ENCODE measurements around the gene GNAS-AS1. TPM values are rescaled to one million over a fixed set of nuclear protein-coding genes. Genes with fewer than 3 reads are reported as not detected.

GNAS-AS1 gene
- not detected for total RNA-seq
- long read RNA-seq, donor 1 = 0 reads
- long read RNA-seq, donor 2 = 0 reads

GRCh38 chr20:58850693-58851174 lies at the start of gene GNAS-AS1:
TSS of gene GNAS-AS1 (minus strand) at chr20:58850902.
- intact Hi-C loops (cut with DNase I) = loop anchor here in 1 of 2 donors (10.0 kb wide), 1 partner anchor 616 kb away; no protein-coding TSS in a partner anchor

GRCh38 chr20:58900397-58900796 lies 49.7 kb upstream of the GNAS-AS1 start:
- DNase-seq (ENCODE audit: low spot score) = no peak
- intact Hi-C loops (cut with DNase I) = no loop called here

More at GRCh38 chr20:58850693-58851174, at the start of gene GNAS-AS1:
- peak; percentile 86 for DNase-seq (ENCODE audit: low spot score)

- intact Hi-C loops (cut with DNase I) = loop anchor here in 1 of 2 donors (10.0 kb wide), 1 partner anchor 85 kb away; the partner anchor contains the start of gene NELFCD
- DNase-seq (ENCODE audit: low spot score) = no peak
Measured at GRCh38 chr20:58899512-58899911, 48.8 kb upstream of the GNAS-AS1 start.

- DNase-seq (ENCODE audit: low spot score) = no peak
- intact Hi-C loops (cut with DNase I) = loop anchor here in 1 of 2 donors (10.0 kb wide), 1 partner anchor 86 kb away; the partner anchor contains the start of gene NELFCD
Measured at GRCh38 chr20:58898629-58899408, 48.1 kb upstream of the GNAS-AS1 start.

GRCh38 chr20:58897488-58897887 lies 46.8 kb upstream of the GNAS-AS1 start:
- intact Hi-C loops (cut with DNase I) = loop anchor here in 1 of 2 donors (10.0 kb wide), 1 partner anchor 87 kb away; the partner anchor contains the start of gene NELFCD
- DNase-seq (ENCODE audit: low spot score) = no peak

GRCh38 chr20:58896820-58897219 lies 46.1 kb upstream of the GNAS-AS1 start:
- no peak for DNase-seq (ENCODE audit: low spot score)
- intact Hi-C loops (cut with DNase I) = loop anchor here in 1 of 2 donors (10.0 kb wide), 1 partner anchor 88 kb away; the partner anchor contains the start of gene NELFCD

GRCh38 chr20:58895448-58896180 lies 44.9 kb upstream of the GNAS-AS1 start:
- no peak for DNase-seq (ENCODE audit: low spot score)
- intact Hi-C loops (cut with DNase I) = loop anchor here in 1 of 2 donors (10.0 kb wide), 1 partner anchor 89 kb away; the partner anchor contains the start of gene NELFCD

- DNase-seq (ENCODE audit: low spot score) = no peak
- intact Hi-C loops (cut with DNase I) = loop anchor here in 1 of 2 donors (10.0 kb wide), 1 partner anchor 90 kb away; the partner anchor contains the start of gene NELFCD
Measured at GRCh38 chr20:58894652-58895447, 44.1 kb upstream of the GNAS-AS1 start.

GRCh38 chr20:58893355-58894120 lies 42.8 kb upstream of the GNAS-AS1 start:
- intact Hi-C loops (cut with DNase I) = loop anchor here in 1 of 2 donors (10.0 kb wide), 1 partner anchor 91 kb away; the partner anchor contains the start of gene NELFCD
- DNase-seq (ENCODE audit: low spot score) = no peak

GRCh38 chr20:58892932-58893224 lies 42.2 kb upstream of the GNAS-AS1 start:
- intact Hi-C loops (cut with DNase I) = loop anchor here in 1 of 2 donors (10.0 kb wide), 1 partner anchor 92 kb away; the partner anchor contains the start of gene NELFCD

GRCh38 chr20:58892141-58892931 lies 41.6 kb upstream of the GNAS-AS1 start:
- DNase-seq (ENCODE audit: low spot score) = peak; percentile 91
- intact Hi-C loops (cut with DNase I) = loop anchor here in 1 of 2 donors (10.0 kb wide), 1 partner anchor 92 kb away; the partner anchor contains the start of gene NELFCD

More at GRCh38 chr20:58892932-58893224, 42.2 kb upstream of the GNAS-AS1 start:
- no peak for DNase-seq (ENCODE audit: low spot score)

GRCh38 chr20:58891718-58892140 lies 41.0 kb upstream of the GNAS-AS1 start:
- no peak for DNase-seq (ENCODE audit: low spot score)
- intact Hi-C loops (cut with DNase I) = loop anchor here in 1 of 2 donors (10.0 kb wide), 1 partner anchor 93 kb away; the partner anchor contains the start of gene NELFCD

GRCh38 chr20:58891086-58891717 lies 40.5 kb upstream of the GNAS-AS1 start:
- DNase-seq (ENCODE audit: low spot score) = peak; percentile 91
- intact Hi-C loops (cut with DNase I) = loop anchor here in 1 of 2 donors (10.0 kb wide), 1 partner anchor 94 kb away; the partner anchor contains the start of gene NELFCD

GRCh38 chr20:58890518-58891085 lies 39.9 kb upstream of the GNAS-AS1 start:
- DNase-seq (ENCODE audit: low spot score) = peak; percentile 92
- intact Hi-C loops (cut with DNase I) = loop anchor here in 1 of 2 donors (10.0 kb wide), 1 partner anchor 94 kb away; the partner anchor contains the start of gene NELFCD

- intact Hi-C loops (cut with DNase I) = loop anchor here in 1 of 2 donors (10.0 kb wide), 1 partner anchor 95 kb away; the partner anchor contains the start of gene NELFCD
- DNase-seq (ENCODE audit: low spot score) = no peak
Measured at GRCh38 chr20:58889798-58890517, 39.3 kb upstream of the GNAS-AS1 start.

Data from posterior vena cava (tissue), 2 donors.